ENCODE data around the gene CCDC124. TPM values are rescaled to one million over a fixed set of nuclear protein-coding genes. Genes with fewer than 3 reads are reported as not detected.
A peak's percentile ranks its signal among the peaks of the same experiment; 100 is the strongest.
"Not testable (repeated sequence)": the region's sequence is repeated elsewhere in the genome, so short reads cannot be mapped to it uniquely, and the experiment has no call there.

CCDC124 gene
- total RNA-seq, 1 experiment from 2014 or later, result 111 TPM

GRCh38 chr19:17981611-17982010 is 48.8 kb downstream of the CCDC124 start:
- peaks cover 30% of the 10 kb centered on the region for H3K27me3 ChIP-seq
- no peaks in the 10 kb centered on the region for H3K9me3 ChIP-seq (replicated peaks)
- DNase-seq, result peak; percentile 47 to 49
- no peak overlapping the region for H3K4me3 ChIP-seq
- no peaks in the 10 kb centered on the region for H3K36me3 ChIP-seq
- H3K27ac ChIP-seq, result no peak overlapping the region
- H3K4me1 ChIP-seq, result no peaks in the 10 kb centered on the region

GRCh38 chr19:17982430-17982829 is 49.6 kb downstream of the CCDC124 start:
- H3K4me3 ChIP-seq, result no peak overlapping the region
- no peak for DNase-seq
- no peak overlapping the region for H3K27ac ChIP-seq
- H3K27me3 ChIP-seq, result peaks cover 25% of the 10 kb centered on the region
- H3K9me3 ChIP-seq (replicated peaks), result no peaks in the 10 kb centered on the region
- no peaks in the 10 kb centered on the region for H3K36me3 ChIP-seq
- H3K4me1 ChIP-seq, result no peaks in the 10 kb centered on the region

- no peaks in the 10 kb centered on the region for H3K4me1 ChIP-seq
- no peaks in the 10 kb centered on the region for H3K36me3 ChIP-seq
- DNase-seq, result peak in 1 of 2 experiments; percentile 26
- no peak overlapping the region for H3K4me3 ChIP-seq
- no peaks in the 10 kb centered on the region for H3K9me3 ChIP-seq (replicated peaks)
- no peak overlapping the region for H3K27ac ChIP-seq
- peaks cover 22% of the 10 kb centered on the region for H3K27me3 ChIP-seq
Measured at GRCh38 chr19:17985037-17985818, 52.4 kb downstream of the CCDC124 start.

- H3K36me3 ChIP-seq; H3K4me1 ChIP-seq; H3K27ac ChIP-seq; DNase-seq; H3K4me3 ChIP-seq; H3K9me3 ChIP-seq (replicated peaks): not testable (repeated sequence)
- peaks cover 15% of the 10 kb centered on the region for H3K27me3 ChIP-seq
Measured at GRCh38 chr19:17986569-17986968, 53.8 kb downstream of the CCDC124 start.

- no peak for DNase-seq
- Histone ChIP-seq H3K27me3 (peaks cover 17% of the 10 kb centered on the region; the same call in 1 of the 2 replicates), H3K27ac (no peak overlapping the region), H3K9me3 (replicated peaks) (no peaks in the 10 kb centered on the region), H3K36me3 (no peaks in the 10 kb centered on the region), H3K4me3 (no peak overlapping the region), H3K4me1 (no peaks in the 10 kb centered on the region)
Measured at GRCh38 chr19:17988161-17988560, 55.3 kb downstream of the CCDC124 start.

GRCh38 chr19:17989425-17990094 is 56.7 kb downstream of the CCDC124 start:
- no peak for DNase-seq
- no peak overlapping the region for H3K4me3 ChIP-seq
- H3K4me1 ChIP-seq, result no peaks in the 10 kb centered on the region
- H3K27me3 ChIP-seq, result peaks cover 18% of the 10 kb centered on the region; the same call in 1 of the 2 replicates
- H3K27ac ChIP-seq, result no peak overlapping the region
- H3K36me3 ChIP-seq, result no peaks in the 10 kb centered on the region
- no peaks in the 10 kb centered on the region for H3K9me3 ChIP-seq (replicated peaks)

- no peak for DNase-seq
- Histone ChIP-seq H3K4me3 (no peak overlapping the region), H3K36me3 (no peaks in the 10 kb centered on the region), H3K27ac (no peak overlapping the region), H3K9me3 (replicated peaks) (no peaks in the 10 kb centered on the region), H3K27me3 (peaks cover 21% of the 10 kb centered on the region; the same call in 1 of the 2 replicates), H3K4me1 (no peaks in the 10 kb centered on the region)
Measured at GRCh38 chr19:17993076-17993813, 60.4 kb downstream of the CCDC124 start.

Other genes with a start within 250 kb of the CCDC124 start
- 0.02 TPM in 1 of 2 replicates, not detected in the other for gene UNC13A, start 244.7 kb upstream of the CCDC124 start, total RNA-seq (2014; rRNA removed; shearing (Covaris generic))
- gene MAP1S, start 213.5 kb upstream of the CCDC124 start, total RNA-seq (2014; rRNA removed; shearing (Covaris generic)), result 27.3 and 29.6 TPM in 2 replicates
- gene FCHO1, start 181.5 kb upstream of the CCDC124 start, total RNA-seq (2014; rRNA removed; shearing (Covaris generic)), result 2.8 and 3.0 TPM in 2 replicates
- not detected in 2 replicates for gene B3GNT3, start 137.9 kb upstream of the CCDC124 start, total RNA-seq (2014; rRNA removed; shearing (Covaris generic))
- gene INSL3, start 111.5 kb upstream of the CCDC124 start, total RNA-seq (2014; rRNA removed; shearing (Covaris generic)), result not detected in 2 replicates
- gene JAK3, start 85.0 kb upstream of the CCDC124 start, total RNA-seq (2014; rRNA removed; shearing (Covaris generic)), result 0.03 and 0.04 TPM in 2 replicates
- 2,642 and 3,011 TPM in 2 replicates for gene RPL18A, start 73.1 kb upstream of the CCDC124 start, total RNA-seq (2014; rRNA removed; shearing (Covaris generic))
- gene SLC5A5, start 61.1 kb upstream of the CCDC124 start, total RNA-seq (2014; rRNA removed; shearing (Covaris generic)), result not detected in 2 replicates
- not detected in 2 replicates for gene KCNN1, start 34.1 kb downstream of the CCDC124 start, total RNA-seq (2014; rRNA removed; shearing (Covaris generic))
- gene ARRDC2, start 75.2 kb downstream of the CCDC124 start, total RNA-seq (2014; rRNA removed; shearing (Covaris generic)), result 1.9 and 2.0 TPM in 2 replicates
- gene IL12RB1, start 153.9 kb downstream of the CCDC124 start, total RNA-seq (2014; rRNA removed; shearing (Covaris generic)), result not detected in 2 replicates
- 4.3 and 4.5 TPM in 2 replicates for gene MAST3, start 164.8 kb downstream of the CCDC124 start, total RNA-seq (2014; rRNA removed; shearing (Covaris generic))
- 35.0 and 39.0 TPM in 2 replicates for gene PIK3R2, start 220.1 kb downstream of the CCDC124 start, total RNA-seq (2014; rRNA removed; shearing (Covaris generic))
- 0.67 and 1.2 TPM in 2 replicates for gene IFI30, start 240.8 kb downstream of the CCDC124 start, total RNA-seq (2014; rRNA removed; shearing (Covaris generic))